ENCODE results near the gene ZNF697.

Gene ZNF697

GRCh38 chr1:119664067-119664466 lies 16.0 kb upstream of the ZNF697 start:
- DNase-seq (ENCODE audit: low read depth in 2 of 2, low spot score in 1 of 2) = no peak

- no peak for DNase-seq (ENCODE audit: low read depth in 2 of 2, low spot score in 1 of 2)
Measured at GRCh38 chr1:119662034-119662437, 14.0 kb upstream of the ZNF697 start.

GRCh38 chr1:119660253-119661083 lies 12.4 kb upstream of the ZNF697 start:
- DNase-seq (ENCODE audit: low read depth in 2 of 2, low spot score in 1 of 2) = no peak

GRCh38 chr1:119659628-119660027 lies 11.6 kb upstream of the ZNF697 start:
- DNase-seq (ENCODE audit: low read depth in 2 of 2, low spot score in 1 of 2) = no peak

GRCh38 chr1:119656410-119656955 lies 8.4 kb upstream of the ZNF697 start:
- DNase-seq (ENCODE audit: low read depth in 2 of 2, low spot score in 1 of 2) = no peak

- no peak for DNase-seq (ENCODE audit: low read depth in 2 of 2, low spot score in 1 of 2)
Measured at GRCh38 chr1:119655154-119655553, 7.1 kb upstream of the ZNF697 start.

GRCh38 chr1:119653839-119654170 lies 5.7 kb upstream of the ZNF697 start:
- DNase-seq (ENCODE audit: low read depth in 2 of 2, low spot score in 1 of 2) = no peak

- no peak for DNase-seq (ENCODE audit: low read depth in 2 of 2, low spot score in 1 of 2)
Measured at GRCh38 chr1:119653135-119653838, 5.2 kb upstream of the ZNF697 start.

- DNase-seq (ENCODE audit: low read depth in 2 of 2, low spot score in 1 of 2) = no peak
Measured at GRCh38 chr1:119652587-119652986, 4.5 kb upstream of the ZNF697 start.

- no peak for DNase-seq (ENCODE audit: low read depth in 2 of 2, low spot score in 1 of 2)
Measured at GRCh38 chr1:119651641-119652040, 3.6 kb upstream of the ZNF697 start.

- no peak for DNase-seq (ENCODE audit: low read depth in 2 of 2, low spot score in 1 of 2)
Measured at GRCh38 chr1:119651133-119651532, 3.1 kb upstream of the ZNF697 start.

GRCh38 chr1:119648620-119649004 lies 546 bp upstream of the ZNF697 start:
- no peak for DNase-seq (ENCODE audit: low read depth in 2 of 2, low spot score in 1 of 2)

GRCh38 chr1:119647228-119647733 lies 785 bp downstream of the ZNF697 start:
- no peak for DNase-seq (ENCODE audit: low read depth in 2 of 2, low spot score in 1 of 2)

GRCh38 chr1:119646521-119647227 lies 1.4 kb downstream of the ZNF697 start:
- DNase-seq (ENCODE audit: low read depth in 2 of 2, low spot score in 1 of 2) = no peak

- DNase-seq (ENCODE audit: low read depth in 2 of 2, low spot score in 1 of 2) = no peak
Measured at GRCh38 chr1:119639109-119639508, 9.0 kb downstream of the ZNF697 start.

GRCh38 chr1:119637710-119638109 lies 10.4 kb downstream of the ZNF697 start:
- no peak for DNase-seq (ENCODE audit: low read depth in 2 of 2, low spot score in 1 of 2)

- no peak for DNase-seq (ENCODE audit: low read depth in 2 of 2, low spot score in 1 of 2)
Measured at GRCh38 chr1:119636491-119637089, 11.5 kb downstream of the ZNF697 start.

- no peak for DNase-seq (ENCODE audit: low read depth in 2 of 2, low spot score in 1 of 2)
Measured at GRCh38 chr1:119635811-119636390, 12.2 kb downstream of the ZNF697 start.

- DNase-seq (ENCODE audit: low read depth in 2 of 2, low spot score in 1 of 2) = no peak
Measured at GRCh38 chr1:119634016-119634415, 14.1 kb downstream of the ZNF697 start.

GRCh38 chr1:119633575-119633974 lies 14.5 kb downstream of the ZNF697 start:
- no peak for DNase-seq (ENCODE audit: low read depth in 2 of 2, low spot score in 1 of 2)

- DNase-seq (ENCODE audit: low read depth in 2 of 2, low spot score in 1 of 2) = no peak
Measured at GRCh38 chr1:119632841-119633240, 15.2 kb downstream of the ZNF697 start.

Measured in stimulated activated CD8-positive, alpha-beta memory T cell treated with anti-CD3 and anti-CD28 coated beads, Interleukin-4, amount 100 ng/mL, for 1 hour (primary cell).